Coronary artery (tissue), 2 donors: ENCODE results near the gene EPHA8.

Source experiments
- DNase-seq: peaks from one replicate; pipeline ENCODE4 v3.0.0-alpha.2; 2017; ENCODE audit warnings: low spot score
- H3K27ac ChIP-seq, 2 donors: fragments of 200-600 bp; sonication (generic); one replicate each; pipeline ENCODE4 v1.5.1; 2016 to 2019
- H3K4me3 ChIP-seq: fragments of 200-600 bp; sonication (generic); 2 replicates; pipeline ENCODE4 v1.5.1; 2016; ENCODE audit warnings: mild to moderate bottlenecking, moderate library complexity
- TF ChIP-seq, protein P1 (sequence below): fragments of 200-600 bp; sonication (generic); IDR thresholded peaks from one replicate; pipeline ENCODE4 v1.5.1; 2019; ENCODE audit warnings: antibody characterized with exemption

The EPHA8 gene

GRCh38 chr1:22563671-22564602 is 648 bp downstream of the EPHA8 start:
- no peak for DNase-seq
- H3K27ac ChIP-seq: no peak overlapping the region
- TF ChIP-seq, protein P1, sequence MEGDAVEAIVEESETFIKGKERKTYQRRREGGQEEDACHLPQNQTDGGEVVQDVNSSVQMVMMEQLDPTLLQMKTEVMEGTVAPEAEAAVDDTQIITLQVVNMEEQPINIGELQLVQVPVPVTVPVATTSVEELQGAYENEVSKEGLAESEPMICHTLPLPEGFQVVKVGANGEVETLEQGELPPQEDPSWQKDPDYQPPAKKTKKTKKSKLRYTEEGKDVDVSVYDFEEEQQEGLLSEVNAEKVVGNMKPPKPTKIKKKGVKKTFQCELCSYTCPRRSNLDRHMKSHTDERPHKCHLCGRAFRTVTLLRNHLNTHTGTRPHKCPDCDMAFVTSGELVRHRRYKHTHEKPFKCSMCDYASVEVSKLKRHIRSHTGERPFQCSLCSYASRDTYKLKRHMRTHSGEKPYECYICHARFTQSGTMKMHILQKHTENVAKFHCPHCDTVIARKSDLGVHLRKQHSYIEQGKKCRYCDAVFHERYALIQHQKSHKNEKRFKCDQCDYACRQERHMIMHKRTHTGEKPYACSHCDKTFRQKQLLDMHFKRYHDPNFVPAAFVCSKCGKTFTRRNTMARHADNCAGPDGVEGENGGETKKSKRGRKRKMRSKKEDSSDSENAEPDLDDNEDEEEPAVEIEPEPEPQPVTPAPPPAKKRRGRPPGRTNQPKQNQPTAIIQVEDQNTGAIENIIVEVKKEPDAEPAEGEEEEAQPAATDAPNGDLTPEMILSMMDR: no peak
- H3K4me3 ChIP-seq: peak overlapping the region; percentile 68

GRCh38 chr1:22566161-22566560 is 2.9 kb downstream of the EPHA8 start:
- TF ChIP-seq, protein P1: no peak
- H3K27ac ChIP-seq: no peak overlapping the region
- no peak overlapping the region for H3K4me3 ChIP-seq
- DNase-seq: no peak

GRCh38 chr1:22567197-22567596 is 3.9 kb downstream of the EPHA8 start:
- Histone ChIP-seq H3K27ac (no peak overlapping the region), H3K4me3 (no peak overlapping the region)
- no peak for DNase-seq
- TF ChIP-seq, protein P1: no peak

GRCh38 chr1:22567994-22568393 is 4.7 kb downstream of the EPHA8 start:
- no peak overlapping the region for H3K4me3 ChIP-seq
- TF ChIP-seq, protein P1: no peak
- DNase-seq: no peak
- no peak overlapping the region for H3K27ac ChIP-seq

GRCh38 chr1:22569269-22569668 is 6.0 kb downstream of the EPHA8 start:
- DNase-seq: no peak
- TF ChIP-seq, protein P1: no peak
- Histone ChIP-seq H3K27ac (no peak overlapping the region), H3K4me3 (no peak overlapping the region)

- no peak for DNase-seq
- H3K4me3 ChIP-seq: no peak overlapping the region
- TF ChIP-seq, protein P1: no peak
- H3K27ac ChIP-seq: no peak overlapping the region
These were observed 7.0 kb downstream of the EPHA8 start for GRCh38 chr1:22570140-22570909.
